Type B pancreatic cell (in vitro differentiated cells): Measurements from ENCODE around the gene SPEN. TPM values are rescaled to one million over a fixed set of nuclear protein-coding genes. Genes with fewer than 3 reads are reported as not detected.

ENCODE experiments used
- DNase-seq: peaks from one replicate; pipeline ENCODE4 v3.0.0; 2021; ENCODE audit warnings: mixed read lengths; ENCODE audit not compliant: unreplicated experiment; ENCODE audit errors: extremely low spot score
- H3K27ac Mint-ChIP-seq: 2 replicates; pipeline ENCODE4 v1.8.0; 2021; ENCODE audit warnings: mild to moderate bottlenecking, mixed read lengths
- H3K27me3 Mint-ChIP-seq: 2 replicates; pipeline ENCODE4 v1.8.0; 2021; ENCODE audit warnings: mixed read lengths
- H3K36me3 Mint-ChIP-seq: 2 replicates; pipeline ENCODE4 v1.8.0; 2021; ENCODE audit warnings: mixed read lengths
- H3K4me1 Mint-ChIP-seq: one replicate; pipeline ENCODE4 v1.8.0; 2021; ENCODE audit warnings: mixed read lengths; ENCODE audit not compliant: unreplicated experiment
- H3K4me3 Mint-ChIP-seq: 2 replicates; pipeline ENCODE4 v1.8.0; 2021; ENCODE audit warnings: mild to moderate bottlenecking, mixed read lengths
- H3K9me3 Mint-ChIP-seq: 2 replicates; pipeline ENCODE4 v1.8.0; 2021; ENCODE audit warnings: mixed read lengths
- total RNA-seq: library from RNA; stranded (reverse); gene quantifications from 2 replicates; pipeline ENCODE4 v1.2.1, GENCODE V29; 2021; ENCODE audit warnings: low replicate concordance
- TF ChIP-seq, protein P1 (sequence below): fragments of 200-600 bp; sonication (generic); conservative IDR thresholded peaks from 2 replicates; pipeline ENCODE4 v1.5.0; 2021; ENCODE audit warnings: antibody characterized with exemption, mild to moderate bottlenecking

Gene SPEN
- total RNA-seq, 1 donor from 2014 or later = 66.5 TPM

DNA sequence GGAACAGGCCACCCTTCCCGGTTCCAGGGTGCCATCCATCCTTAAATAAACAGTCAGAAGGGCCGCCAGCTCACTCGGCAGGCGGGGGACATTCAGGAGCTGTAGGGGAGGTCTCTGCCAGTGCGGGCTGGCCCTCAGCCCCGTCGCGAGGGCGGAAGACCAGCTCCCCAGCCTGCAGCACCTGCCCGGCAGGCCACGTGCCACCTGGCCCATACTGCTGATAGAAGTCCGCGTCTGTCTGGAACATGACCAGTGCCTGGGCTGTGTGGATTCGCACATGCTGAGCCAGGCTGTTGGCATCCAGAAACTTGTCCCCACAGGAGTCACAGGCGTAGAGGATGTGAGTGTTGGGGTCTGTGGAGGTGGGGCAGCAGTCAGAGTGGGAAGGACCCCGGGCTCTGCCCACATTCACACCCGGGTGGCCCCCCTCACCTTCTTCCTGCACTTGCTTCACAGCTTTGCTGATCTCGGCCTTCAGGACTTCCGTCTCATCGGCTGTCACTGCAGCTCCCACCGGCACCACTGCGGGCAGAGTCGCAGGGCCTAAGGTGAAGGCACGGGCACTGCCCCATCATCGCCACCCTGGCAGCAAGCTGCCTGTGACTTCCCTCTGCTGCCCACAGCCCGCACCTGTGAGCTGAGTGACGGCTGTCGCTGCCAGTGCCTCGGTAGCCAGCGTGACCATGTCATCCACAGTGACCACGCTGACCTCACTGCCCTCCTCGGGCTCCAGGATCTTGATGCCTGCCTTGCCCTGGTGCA lies 94.6 kb downstream of the SPEN start:
- Mint-ChIP-seq H3K4me1 (no peaks in the 10 kb centered on the region), H3K9me3 (no peaks in the 10 kb centered on the region), H3K36me3 (peaks cover 15% of the 10 kb centered on the region), H3K27me3 (no peaks in the 10 kb centered on the region), H3K27ac (no peak overlapping the region), H3K4me3 (no peak overlapping the region)
- DNase-seq = no peak
- TF ChIP-seq, protein P1, sequence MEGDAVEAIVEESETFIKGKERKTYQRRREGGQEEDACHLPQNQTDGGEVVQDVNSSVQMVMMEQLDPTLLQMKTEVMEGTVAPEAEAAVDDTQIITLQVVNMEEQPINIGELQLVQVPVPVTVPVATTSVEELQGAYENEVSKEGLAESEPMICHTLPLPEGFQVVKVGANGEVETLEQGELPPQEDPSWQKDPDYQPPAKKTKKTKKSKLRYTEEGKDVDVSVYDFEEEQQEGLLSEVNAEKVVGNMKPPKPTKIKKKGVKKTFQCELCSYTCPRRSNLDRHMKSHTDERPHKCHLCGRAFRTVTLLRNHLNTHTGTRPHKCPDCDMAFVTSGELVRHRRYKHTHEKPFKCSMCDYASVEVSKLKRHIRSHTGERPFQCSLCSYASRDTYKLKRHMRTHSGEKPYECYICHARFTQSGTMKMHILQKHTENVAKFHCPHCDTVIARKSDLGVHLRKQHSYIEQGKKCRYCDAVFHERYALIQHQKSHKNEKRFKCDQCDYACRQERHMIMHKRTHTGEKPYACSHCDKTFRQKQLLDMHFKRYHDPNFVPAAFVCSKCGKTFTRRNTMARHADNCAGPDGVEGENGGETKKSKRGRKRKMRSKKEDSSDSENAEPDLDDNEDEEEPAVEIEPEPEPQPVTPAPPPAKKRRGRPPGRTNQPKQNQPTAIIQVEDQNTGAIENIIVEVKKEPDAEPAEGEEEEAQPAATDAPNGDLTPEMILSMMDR = no peak

DNA sequence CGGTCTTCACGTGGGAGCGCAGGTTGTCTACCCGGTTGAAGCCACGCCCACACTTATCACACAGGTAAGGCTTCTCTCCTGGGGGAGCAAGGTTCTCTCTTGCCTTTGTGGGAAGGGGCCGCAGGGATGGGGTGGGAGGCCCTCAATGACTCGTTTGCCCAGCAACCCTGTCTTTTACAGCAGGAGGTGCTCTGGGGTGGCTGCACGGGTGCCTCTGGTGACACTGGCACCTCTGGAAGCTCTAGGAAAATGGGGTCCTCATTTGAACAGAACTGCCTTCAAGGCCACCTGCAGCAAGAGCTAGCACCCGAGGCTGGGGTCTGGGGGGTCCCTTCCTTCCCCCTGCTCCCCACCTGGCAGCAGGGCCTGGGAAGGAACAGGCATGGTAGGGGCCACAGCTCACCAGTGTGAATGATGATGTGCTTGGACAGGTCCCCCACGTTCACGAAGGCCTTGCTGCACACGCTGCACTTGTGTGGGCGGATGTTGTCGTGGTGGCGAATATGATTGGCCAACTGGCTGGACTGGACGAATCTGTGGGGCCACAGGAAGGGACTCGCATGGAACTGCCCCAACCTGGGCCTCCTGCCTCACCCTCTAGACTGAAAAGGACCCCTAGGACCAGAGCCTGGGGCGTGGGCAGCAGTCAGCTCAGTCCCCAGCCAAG lies 95.3 kb downstream of the SPEN start:
- DNase-seq = no peak
- TF ChIP-seq, protein P1 = no peak
- H3K9me3 Mint-ChIP-seq = no peaks in the 10 kb centered on the region
- no peaks in the 10 kb centered on the region for H3K4me1 Mint-ChIP-seq
- peaks cover 11% of the 10 kb centered on the region for H3K36me3 Mint-ChIP-seq
- H3K27ac Mint-ChIP-seq = no peak overlapping the region
- H3K27me3 Mint-ChIP-seq = no peaks in the 10 kb centered on the region
- no peak overlapping the region for H3K4me3 Mint-ChIP-seq

- peaks cover 13% of the 10 kb centered on the region for H3K36me3 Mint-ChIP-seq
- no peaks in the 10 kb centered on the region for H3K9me3 Mint-ChIP-seq
- H3K4me1 Mint-ChIP-seq = no peaks in the 10 kb centered on the region
- TF ChIP-seq, protein P1 = no peak
- H3K4me3 Mint-ChIP-seq = no peak overlapping the region
- no peak for DNase-seq
- H3K27me3 Mint-ChIP-seq = no peaks in the 10 kb centered on the region
- no peak overlapping the region for H3K27ac Mint-ChIP-seq
These were observed 96.0 kb downstream of the SPEN start for GRCh38 chr1:15943328-15943991.

GRCh38 chr1:15943992-15944307 lies 96.4 kb downstream of the SPEN start:
- Mint-ChIP-seq H3K27me3 (no peaks in the 10 kb centered on the region), H3K36me3 (peaks cover 13% of the 10 kb centered on the region), H3K4me3 (no peak overlapping the region), H3K27ac (no peak overlapping the region), H3K9me3 (no peaks in the 10 kb centered on the region), H3K4me1 (no peaks in the 10 kb centered on the region)
- TF ChIP-seq, protein P1 = no peak
- no peak for DNase-seq

- no peak for DNase-seq
These were observed 97.0 kb downstream of the SPEN start for GRCh38 chr1:15944308-15945010.

More at GRCh38 chr1:15944308-15945010, 97.0 kb downstream of the SPEN start:
- no peaks in the 10 kb centered on the region for H3K27me3 Mint-ChIP-seq
- H3K9me3 Mint-ChIP-seq = no peaks in the 10 kb centered on the region
- H3K27ac Mint-ChIP-seq = no peak overlapping the region
- no peak overlapping the region for H3K4me3 Mint-ChIP-seq
- H3K4me1 Mint-ChIP-seq = no peaks in the 10 kb centered on the region
- peaks cover 11% of the 10 kb centered on the region for H3K36me3 Mint-ChIP-seq
- TF ChIP-seq, protein P1 = no peak
